HG02678 (cell line): Measurements from ENCODE around the gene ZIC5.

Experiments
- ATAC-seq: cut with Tn5 transposase; IDR thresholded peaks from one replicate; pipeline ENCODE4 v1.9.1; 2021; ENCODE audit warnings: mild to moderate bottlenecking, moderate library complexity; ENCODE audit not compliant: unreplicated experiment

Gene ZIC5

DNA sequence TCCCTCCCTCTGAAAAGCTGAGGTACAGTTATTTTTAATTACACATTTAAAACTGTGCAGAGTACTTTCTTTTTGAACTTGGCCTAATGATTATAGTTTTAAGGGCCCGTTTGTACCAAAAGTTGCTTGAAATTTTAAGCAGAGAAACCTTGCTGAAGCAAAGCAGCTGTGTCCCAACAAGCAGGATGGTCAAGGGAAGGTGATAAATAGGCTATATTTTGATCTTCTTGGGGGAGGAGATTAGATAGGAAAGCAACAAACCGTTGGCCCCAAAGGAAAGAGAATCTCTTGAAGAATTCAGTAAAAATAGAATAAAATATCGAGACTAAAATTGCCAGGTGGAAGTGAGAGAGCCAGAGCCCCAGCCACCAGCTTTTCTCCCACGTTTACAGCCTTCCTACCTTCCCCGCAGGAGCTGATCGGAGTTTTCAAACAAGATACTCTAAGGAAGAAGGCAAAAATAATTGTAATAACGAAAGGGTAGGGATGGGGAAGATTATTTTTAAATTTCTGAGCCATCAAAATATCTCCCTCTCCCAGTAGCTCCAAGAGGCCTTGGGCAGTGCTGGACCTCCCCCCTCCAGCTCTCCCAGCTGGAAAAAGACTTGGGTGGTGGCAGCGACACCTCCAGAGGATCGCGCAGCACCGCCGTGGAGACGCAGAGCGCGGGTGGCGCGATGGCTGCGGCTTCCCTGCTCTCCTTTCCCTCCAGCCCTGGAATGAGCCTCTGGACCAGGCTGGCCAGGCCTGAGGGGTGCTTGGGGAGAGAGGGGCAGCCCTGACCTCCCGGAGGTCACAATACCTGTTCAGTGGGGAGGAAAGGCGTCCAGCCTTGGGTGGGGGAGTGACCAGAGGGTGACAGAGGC is 15.8 kb upstream of the ZIC5 start:
- no peak for ATAC-seq

DNA sequence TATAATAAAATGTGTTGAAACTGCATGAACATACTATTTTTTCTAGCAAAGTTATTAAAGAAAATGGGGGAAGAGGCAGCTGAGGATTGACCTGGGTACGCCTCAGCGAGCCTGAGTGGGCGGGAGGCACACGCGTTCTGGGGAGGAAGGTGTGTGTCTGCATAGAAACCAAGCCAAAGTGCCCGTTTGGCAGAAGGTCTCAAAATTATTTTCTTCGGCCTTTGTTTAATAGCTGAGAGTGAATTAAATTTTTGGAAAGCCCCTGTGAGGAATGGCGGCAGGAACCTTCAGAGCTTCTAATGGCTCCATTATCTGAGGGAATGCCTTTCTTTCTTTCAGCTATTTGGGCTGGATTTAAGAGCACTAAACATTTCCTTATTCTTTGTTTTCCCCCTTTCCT is 15.2 kb upstream of the ZIC5 start:
- ATAC-seq = no peak

DNA sequence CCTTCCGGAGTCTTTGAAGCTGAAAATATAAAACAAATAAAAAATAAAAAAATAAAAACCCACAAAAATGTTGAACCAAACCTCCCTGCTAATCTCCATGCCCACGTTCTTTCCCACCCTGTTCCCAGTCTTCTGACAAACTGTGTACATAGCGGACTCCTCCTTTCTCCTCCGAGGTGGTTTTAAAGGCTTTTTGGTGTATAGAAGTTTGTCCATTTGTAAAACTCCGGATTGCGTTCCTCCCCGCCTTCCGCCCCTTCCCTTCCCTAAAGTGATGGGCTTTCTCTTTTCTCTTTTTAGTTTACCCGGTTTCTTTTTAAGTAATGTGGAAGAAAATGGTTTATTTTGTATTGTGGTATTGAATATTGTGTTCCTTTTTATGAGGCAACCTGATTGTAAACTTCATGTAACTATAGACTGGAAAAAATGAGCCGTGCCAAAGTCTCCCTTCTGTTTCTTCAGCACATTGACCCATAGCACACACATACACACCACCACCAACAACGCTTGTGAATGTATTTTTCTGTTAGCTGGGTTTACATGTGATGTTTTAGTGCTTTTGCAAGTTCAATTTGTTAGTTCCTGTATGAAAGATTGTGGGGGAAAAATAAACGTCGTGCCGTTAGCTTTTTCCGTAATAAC is 14.4 kb upstream of the ZIC5 start:
- no peak for ATAC-seq

DNA sequence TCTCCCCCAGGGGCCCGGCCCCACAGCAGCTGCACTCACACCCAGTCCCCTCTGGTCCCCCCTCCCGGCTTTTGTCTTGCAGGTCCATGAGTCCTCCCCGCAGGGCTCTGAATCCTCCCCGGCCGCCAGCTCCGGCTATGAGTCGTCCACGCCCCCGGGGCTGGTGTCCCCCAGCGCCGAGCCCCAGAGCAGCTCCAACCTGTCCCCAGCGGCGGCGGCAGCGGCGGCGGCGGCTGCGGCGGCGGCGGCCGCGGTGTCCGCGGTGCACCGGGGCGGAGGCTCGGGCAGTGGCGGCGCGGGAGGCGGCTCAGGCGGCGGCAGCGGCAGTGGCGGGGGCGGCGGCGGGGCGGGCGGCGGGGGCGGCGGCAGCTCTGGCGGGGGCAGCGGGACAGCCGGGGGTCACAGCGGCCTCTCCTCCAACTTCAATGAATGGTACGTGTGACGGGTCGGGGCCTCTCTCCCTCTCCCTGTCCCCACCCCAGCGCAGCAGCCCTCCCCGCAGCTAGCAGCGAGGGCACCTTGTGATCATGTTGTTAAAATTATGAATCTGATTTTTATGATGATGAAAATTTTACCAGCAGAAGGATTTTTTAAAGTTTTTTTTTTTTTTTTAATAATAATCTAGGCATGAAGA is 13.8 kb upstream of the ZIC5 start:
- ATAC-seq = no peak

GRCh38 chr13:99984461-99985240 is 13.1 kb upstream of the ZIC5 start:
- ATAC-seq = no peak

DNA sequence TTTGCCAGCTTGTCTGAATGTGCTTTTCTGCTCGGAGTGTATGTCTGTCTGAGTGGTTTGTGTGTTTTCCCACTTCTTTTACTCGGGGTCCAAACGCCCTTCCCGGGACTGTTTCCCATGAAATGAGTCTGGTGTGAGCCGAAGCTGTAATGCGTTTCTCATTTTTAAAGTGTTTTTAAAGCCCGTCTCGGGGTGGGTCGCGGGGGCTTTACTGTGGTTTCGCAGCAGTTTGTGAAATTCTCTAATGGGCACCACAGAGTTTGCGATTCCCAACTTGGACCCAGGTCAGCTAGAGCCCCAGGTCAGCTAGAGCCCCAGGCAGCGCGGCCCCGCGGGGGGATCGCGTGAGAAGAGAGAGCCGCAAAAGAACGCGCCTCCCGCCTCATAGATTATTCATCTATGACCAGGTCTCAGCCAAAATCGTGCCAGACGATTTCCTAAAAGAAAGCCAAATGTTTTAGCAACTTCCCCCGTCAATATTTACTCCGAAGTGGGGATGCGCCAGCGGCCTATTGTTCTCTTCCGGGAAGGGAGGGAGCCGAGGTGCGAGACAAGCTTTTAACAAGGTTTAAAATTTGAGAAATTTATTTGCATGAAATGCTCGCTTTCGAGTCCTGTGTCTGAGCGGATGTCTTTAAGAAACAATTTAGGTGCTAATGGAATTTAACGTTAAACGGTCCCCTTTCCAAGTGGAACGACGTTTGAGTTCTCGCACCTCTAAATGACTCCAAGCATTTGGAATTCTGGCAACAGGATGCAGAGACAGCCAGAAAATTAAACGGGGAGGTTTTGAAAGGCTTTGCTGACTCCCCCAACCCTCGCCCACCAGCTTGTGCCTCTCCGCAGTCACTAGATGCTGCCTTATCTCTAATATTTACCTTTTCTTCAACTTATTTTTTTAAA is 12.2 kb upstream of the ZIC5 start:
- no peak for ATAC-seq

GRCh38 chr13:99982731-99983498 is 11.3 kb upstream of the ZIC5 start:
- ATAC-seq = no peak

DNA sequence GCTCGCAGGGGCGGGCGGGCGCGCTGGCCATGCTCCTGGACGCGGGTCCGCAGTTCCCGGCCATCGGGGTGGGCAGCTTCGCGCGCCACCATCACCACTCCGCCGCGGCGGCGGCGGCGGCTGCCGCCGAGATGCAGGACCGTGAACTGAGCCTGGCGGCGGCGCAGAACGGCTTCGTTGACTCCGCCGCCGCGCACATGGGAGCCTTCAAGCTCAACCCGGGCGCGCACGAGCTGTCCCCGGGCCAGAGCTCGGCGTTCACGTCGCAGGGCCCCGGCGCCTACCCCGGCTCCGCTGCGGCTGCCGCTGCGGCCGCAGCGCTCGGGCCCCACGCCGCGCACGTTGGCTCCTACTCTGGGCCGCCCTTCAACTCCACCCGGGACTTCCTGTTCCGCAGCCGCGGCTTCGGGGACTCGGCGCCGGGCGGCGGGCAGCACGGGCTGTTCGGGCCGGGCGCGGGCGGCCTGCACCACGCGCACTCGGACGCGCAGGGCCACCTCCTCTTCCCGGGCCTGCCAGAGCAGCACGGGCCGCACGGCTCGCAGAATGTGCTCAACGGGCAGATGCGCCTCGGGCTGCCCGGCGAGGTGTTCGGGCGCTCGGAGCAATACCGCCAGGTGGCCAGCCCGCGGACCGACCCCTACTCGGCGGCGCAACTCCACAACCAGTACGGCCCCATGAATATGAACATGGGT is 10.6 kb upstream of the ZIC5 start:
- ATAC-seq = no peak

DNA sequence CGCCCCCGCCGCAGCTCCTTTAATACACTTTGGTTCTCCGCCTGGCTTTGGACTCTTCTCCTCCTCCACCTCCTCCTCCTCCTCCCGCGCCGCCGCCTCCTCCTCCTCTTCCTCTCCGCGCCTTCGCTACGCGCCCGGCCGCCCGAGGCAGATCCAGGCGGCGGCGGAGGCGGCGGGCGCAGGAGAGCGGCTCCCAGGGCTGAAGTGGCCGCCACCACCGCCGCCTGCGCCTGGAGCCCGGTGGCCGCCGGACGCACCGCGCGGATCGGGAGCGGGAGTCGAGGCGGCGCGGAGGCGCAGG is 10.1 kb upstream of the ZIC5 start, which contains the start of gene ZIC2:
TSS of gene ZIC2 (plus strand) at position 50 of the 301 bp plus-strand sequence. CDS start 281 bp downstream, outside the sequence.
- ATAC-seq = no peak

DNA sequence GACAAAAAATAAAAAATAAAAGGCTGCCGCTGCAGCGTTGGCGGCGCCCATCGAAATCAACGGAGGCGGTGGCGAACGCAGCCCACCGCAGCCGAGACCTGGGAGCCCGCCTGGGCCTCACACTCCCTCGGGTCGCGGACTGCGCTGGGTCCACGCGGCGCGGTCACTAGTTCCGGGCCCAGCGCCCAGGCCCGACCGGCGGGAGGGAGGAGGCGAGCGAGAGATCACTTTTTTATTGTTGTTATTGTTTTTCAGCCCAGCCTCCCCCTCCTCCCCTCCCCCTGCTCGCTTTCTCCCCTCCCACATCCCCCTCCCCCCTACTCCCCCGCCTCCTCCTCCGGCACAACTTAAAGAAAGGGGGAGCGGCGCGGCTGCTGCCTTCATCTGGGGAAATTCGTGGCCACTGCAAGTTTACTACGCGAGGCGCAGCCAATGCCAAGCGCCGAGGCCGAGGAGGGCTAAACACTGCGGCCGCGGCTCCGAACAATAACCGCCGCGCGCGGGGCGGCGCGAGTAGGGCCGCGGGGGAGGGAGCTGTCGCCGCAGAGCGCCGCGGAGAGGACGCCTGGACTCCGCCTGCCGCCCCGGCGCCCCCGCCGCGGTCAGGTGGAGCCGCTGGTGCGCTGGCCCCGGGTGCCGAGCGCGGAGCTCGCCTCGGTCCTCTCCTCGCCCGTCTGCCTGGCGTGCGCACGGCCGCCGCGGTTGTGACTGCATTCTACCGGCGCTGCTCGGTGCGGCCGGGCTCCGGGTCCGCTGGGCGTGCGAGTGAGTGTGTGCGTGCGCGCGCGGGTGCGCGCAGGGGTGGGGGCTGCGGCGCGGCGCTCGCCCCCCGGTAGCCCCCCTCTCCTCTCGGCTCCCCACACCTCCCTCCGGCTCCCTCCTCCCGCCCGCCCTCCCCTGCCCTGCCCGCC is 9.5 kb upstream of the ZIC5 start:
- ATAC-seq = no peak

DNA sequence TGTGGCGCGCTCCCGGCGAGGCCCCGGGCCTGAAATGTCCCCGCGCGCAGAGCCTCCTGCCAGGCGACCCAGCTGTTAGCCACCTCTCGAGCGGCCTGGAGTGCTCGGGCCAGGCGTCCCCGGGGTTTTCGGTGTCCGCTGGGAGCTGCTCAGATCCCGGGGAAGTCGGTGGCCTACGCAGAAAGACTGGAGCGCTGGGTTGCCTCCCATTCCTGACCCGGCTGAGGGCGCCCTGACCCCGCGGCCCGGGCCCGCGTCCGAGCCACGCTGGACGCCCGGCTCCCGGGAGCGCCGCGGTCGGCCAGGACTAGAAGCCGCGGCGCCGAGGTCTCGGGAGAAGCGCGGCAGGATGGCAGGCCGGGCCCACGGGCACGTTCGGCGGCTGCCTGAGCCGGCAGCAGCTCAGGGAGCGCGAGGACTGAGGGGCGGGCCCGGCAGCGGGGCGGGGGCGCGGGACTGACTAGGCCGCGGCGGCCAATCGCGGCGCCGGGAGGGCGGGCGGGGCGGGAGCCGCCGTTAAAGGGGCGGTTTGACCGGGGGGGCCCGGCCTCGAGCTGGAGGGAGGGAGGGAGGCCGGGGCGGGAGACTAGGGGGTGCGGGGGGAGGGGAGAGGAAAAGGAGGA is 8.7 kb upstream of the ZIC5 start:
- ATAC-seq = peak; percentile 51

DNA sequence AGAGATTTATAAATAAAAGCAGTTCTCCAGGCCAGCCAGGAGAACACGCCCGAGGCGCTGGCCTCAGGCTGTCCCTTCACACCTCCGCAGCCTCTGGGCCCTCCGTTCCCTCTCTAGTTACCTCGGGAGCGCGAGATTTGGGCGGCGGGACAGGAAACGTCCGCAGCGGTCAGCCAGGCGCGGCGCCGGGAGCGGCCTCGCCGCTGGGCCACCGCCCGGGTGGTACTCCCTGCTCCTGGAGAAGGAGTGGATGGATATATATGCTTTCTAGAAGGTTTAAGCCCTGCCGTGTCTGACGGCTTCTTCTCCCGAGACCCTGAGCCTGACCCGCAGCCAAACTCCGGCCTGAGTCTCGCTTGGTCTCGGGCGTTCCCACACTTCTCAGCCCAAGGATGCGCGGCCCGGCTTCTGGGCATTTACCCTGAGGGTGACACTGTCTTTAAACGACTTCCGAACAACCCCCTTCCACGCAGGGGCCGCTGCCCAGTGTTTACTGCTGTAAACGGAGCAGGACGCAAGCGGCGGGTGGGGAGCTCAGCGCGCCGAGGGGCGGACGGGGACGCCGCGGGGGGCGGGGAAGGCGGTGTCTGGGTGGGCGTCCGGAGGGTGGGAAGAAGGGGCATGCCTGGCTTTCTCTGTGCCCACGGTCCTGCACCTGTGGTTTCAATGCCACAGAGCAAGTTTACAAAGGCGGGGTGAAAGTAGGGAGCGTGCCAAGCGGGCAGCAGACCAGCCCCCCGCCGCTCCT is 8.1 kb upstream of the ZIC5 start:
- ATAC-seq = no peak

DNA sequence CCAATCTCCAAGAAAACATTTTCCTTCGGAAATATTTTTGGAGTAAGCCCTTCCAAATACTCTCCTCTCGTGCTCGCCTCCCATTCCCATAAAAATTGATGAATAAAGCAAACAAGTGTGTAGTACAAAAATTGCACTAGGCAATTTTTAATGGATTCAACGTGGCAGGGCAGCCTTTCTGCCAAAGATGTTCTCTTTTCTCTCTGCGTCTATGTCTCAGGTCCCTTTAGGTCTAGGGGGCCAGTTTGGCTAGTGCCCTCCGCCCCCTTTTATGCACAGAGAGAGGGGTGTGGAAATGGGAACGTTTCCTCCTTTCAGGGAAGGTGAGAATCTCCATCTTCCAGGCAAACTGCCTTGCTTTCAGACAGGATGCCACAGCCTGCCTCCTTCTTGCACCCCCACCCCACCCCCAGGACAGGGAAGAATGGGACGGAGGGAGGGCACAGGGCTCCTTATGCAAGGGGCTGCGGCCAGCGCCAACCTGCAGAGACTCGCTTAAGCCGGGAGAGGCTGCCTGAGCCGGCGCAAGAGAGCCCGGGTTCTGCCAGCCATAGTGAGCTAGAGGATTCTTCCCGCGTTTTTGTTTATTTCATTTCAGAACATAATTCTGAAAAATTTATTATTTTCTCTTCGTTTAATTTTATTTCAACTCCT is 7.4 kb upstream of the ZIC5 start:
- ATAC-seq = no peak

DNA sequence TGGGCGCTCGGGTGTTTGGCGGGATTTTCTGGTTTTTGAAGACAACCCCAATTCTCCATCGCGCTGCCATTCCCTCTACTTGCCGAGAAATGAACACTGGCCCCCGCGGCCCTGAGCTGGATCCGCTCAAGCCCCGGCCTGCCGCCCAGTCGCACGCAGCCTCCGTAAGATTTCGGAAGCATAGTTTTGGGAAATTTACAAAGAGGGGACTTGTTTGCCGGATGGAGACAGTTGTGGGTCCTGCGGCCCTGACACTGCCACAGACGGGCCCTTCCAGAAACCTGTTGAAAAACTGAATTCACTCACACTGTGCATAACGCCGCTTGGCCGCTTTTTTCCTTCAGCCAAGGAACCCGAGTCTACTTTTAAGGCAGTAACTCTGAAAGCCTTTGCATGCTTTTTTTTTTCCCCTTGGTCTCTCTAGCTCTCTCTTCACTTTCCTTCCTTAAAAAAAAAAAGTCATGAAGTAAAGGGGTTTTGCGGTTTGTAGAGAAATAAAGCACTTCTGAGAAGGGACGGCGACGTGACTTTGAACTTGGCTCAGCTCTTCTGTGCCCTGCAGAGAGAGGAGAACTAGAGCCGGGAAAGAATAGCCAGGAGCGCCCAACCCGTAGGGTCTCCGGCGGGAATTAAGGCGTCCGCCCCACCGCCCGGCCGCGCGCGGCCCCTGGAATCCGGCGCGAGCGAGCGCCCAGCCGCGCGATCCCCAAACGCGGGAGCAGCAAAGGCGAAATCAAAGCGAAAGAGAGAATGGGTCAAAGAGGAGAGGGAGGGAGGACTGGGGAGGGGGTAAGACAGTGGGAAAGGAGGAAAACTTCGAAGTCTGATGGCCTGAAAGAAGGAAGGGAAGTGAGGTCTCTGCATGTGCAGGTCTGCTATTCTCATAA is 6.6 kb upstream of the ZIC5 start:
- no peak for ATAC-seq

DNA sequence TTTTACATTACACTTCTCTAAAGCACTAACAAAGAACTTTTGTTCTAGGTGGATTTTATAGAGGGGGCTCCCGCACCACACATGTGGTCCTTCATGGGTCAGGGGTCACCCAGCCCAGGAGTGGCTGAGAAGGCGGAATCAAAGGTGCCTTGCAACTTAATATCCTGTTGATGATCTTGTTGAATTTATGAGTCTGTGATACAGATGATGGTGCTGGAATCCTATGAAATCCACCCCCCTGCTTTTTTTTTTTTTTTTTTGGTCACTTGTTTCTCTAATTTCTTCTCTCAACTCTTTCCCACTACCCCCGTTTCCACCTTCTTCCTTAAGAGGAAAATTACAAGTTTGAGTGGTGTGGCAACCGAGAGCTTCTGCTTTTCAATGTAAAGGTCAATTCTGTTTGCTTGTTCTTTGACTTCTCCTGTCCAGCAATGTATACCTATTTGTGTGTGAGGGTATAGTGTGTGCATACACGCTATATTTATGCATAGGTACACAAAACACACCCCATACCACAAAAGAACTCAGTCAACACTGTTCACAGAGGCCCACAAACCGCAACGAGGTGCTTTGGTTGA is 5.9 kb upstream of the ZIC5 start:
- no peak for ATAC-seq
